ENCODE results near the gene RNF207.

RNF207 gene

DNA sequence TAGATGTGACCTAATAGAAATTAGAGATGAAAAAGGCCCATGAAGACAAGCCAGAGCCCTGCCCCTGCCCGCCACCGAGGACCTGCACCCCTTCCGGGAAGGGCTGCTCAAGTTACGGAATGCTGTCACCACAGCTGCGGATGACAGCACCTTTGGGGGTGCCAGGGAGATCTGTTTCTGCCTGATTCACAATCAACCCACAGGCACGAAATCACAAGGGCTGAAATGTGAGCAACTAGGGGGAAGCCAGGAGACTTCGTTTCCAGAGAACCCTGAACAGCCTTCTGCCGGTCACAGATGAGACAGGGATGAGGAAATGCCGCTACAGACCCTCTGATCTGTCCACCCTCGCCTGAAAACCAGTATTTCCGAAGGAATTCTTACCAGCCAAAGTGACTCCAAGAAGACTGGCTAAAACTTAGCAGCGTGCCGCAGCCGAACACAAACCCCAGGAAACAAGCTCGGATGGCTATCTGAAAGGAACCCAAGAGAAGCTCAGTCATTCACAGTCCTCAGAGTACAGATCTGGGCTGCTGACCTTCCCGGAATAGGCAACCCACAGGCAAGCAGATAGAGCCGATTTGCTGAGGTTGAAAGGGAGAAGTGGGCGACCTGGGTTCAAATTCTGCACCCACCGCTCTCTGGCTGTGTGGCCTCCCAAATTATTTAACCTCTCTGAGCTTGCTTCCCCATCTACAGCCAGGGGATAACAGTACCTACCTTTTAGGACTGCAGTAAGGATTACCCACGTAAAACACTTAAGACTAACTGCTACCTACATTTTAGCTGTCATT, 28.8 kb downstream of the RNF207 start:
- peak; percentile 42 for DNase-seq (ENCODE audit: low spot score)

DNA sequence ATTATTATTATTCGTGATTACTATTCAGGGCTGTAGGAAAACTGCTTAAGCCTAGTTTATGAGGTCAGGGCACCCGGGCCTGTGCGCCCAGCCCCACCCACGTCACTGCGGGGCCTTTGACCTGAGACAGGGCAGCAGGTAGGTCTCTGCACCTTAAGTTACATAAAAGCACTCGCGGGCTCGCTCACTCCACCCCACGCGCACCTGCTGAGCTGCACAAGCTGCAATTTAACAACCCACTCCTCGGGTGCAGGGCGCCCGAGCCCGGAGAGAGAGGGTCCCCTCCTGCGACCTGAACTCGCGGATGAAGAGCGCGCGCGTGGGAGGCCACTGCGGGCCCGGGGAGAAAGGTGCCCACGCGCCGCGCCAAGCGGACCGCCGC, 29.4 kb downstream of the RNF207 start:
- DNase-seq (ENCODE audit: low spot score): no peak

DNA sequence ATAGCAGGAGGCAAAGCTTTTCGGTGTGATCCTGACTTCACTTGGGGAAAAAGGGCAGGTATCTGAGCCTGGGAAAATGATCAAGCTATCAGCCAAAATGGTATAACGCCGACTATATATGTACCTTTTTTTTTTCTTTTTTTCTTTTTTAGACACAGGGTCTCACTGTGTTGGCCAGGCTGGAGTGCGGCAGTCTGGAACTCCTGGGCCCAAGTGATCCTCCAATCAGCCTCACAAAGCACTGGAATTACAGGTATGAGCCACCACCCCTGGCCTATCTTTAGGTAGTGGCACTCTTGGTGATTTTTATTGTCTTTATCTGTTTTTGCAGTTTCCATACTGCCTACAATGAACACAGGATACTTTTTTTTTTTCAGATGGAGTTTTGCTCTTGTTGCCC, 31.2 kb downstream of the RNF207 start:
- no peak for DNase-seq (ENCODE audit: low spot score)

DNA sequence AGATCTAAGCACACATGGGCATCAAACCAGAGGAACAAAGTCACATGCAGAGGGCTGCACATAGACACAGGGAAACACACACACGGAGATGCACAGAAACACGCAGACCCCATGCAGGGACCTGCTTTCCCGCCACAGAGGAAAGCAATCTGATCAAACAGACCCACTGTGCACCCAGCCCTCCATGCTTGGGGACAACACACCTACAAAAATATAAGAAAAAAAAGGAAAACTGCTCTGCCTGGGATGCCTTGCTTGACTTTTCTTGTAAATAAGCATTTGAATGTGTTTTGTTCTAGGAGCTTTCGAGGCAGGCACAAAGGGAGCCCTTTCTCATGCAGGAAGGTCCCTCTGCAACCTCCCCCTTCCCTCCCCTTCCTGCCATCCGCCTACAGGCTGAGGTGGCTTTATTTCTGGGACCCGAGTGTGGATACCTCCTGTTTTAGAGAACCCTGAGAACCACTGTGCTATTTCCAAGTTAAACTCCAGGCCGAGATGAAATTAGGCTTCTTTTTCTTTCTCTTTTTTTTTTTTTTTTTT, 33.4 kb downstream of the RNF207 start:
- DNase-seq (ENCODE audit: low spot score): no peak

- DNase-seq (ENCODE audit: low spot score): no peak
These were observed 34.2 kb downstream of the RNF207 start for GRCh38 chr1:6239950-6240768.

DNA sequence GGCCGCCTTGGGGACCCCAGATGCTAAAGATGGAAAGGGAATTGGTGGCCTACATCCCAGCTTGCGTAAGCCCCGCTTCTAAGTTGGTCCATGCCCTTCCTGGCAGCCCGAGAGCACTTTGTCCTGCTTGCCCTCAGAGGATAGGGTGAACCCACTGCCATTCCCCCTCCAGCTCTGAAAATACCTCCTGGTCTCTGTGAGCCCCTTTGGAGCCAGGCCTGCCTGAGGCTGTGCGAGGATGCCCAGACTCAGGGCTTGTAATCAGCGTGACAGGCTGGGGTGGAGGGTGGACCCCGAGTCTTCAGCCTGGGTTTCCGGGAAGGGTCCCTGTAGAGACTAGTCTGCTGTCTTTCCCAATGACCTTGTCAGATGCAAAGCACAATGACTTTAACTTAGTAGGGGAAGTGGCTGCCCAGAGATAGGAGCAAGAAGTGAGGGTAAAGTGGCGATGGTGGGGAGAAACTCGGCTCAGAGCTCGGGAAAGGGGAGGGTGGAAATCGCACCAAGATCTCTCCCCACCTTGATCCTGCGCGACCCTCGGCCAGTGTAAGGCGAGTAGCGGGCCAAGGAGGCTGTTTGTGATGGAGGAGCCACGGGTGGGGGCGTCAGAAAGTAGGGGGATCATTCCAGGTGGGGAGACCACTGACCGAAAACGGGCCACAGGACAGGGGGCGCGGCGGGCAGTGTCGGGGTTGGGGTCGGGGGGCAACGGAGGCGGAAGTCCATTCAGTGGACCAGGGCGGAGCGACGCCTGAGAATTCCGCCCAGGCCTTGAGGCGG, 35.4 kb downstream of the RNF207 start:
- DNase-seq (ENCODE audit: low spot score): no peak

DNA sequence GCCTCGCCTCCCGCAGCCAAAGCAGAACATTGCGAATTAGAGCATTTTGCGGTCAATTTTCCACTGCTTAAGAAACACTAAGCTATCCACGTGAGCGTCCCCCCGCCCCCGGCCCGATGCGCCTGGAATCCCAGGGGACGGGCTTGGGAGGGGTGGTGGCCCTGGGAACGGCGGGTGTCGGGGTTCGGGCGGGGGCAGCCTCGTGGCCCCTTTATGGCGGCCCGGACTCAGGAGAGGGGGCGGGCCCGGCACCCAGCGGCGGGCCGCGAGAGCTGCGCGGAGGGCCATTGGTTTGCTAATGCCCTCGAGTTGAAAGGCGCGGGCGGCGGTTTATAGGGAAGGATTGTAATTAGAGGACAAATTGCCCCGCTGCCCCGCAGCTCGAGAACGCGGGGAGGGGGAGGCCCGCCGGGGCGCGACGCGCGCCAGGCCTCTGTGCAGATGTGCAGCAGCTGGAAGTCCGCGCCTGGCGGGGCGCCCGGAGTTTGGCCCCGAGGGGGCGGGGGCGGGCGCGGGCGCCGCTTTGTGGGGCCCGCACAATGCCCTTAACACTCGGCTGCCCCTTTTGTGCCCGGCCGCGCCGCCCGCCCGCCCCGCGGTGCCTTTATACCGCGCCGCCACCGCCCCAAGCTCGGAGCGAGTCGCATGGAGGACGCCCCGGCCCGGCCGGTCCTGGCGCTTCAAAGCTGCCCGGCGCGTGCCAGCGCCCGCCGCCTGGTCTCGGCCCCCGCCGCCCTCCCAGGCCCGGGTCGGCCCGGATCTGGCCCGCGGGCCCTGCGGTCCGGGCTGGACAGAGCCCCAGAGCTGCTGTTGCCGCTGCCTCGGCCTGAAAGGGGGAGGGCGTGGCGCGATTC, 36.2 kb downstream of the RNF207 start:
- DNase-seq (ENCODE audit: low spot score): no peak

DNA sequence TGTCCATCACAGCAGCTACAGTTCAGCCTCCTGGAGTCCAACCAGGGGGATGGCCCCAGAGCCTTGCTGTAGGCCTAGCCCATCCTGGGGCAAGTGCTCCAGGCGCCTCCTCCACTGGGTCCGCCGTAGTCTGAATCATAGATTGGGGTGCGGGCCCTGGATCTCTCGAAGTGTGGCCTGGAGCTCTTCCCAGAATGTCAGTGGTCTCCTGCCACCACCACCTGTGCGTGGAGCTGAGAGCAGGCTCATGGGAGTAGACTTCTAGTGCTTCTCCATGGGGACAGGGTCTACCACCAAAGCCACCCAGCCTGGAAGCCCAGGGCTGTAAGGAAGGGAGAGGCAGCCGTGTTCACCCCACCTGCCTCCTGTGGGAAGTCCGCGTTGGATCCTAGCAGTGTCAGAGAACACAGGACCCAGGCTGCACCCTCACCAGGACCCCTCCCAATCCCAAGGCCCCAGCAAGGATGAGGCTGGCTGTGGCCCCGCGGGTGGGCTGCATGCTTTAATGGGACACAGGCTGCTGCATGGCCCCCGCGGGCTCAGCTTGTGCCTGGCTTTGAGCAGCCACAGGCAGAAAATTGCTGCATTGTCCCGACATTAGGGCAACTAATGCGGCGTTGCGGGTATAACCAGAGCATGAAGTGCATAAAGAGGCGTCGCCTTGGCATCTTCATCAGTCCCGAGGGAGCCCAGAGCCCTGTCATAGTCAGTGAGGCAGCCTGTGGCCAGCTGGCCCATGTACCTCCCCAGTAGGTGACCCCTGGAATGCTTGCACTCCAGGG, 37.3 kb downstream of the RNF207 start:
- DNase-seq (ENCODE audit: low spot score): no peak

- DNase-seq (ENCODE audit: low spot score): no peak
These were observed 38.1 kb downstream of the RNF207 start, which contains the start of gene HES3 for GRCh38 chr1:6243993-6244392. TSS of gene HES3 (plus strand) at chr1:6244179. CDS start at chr1:6244366, 187 bp downstream.

- DNase-seq (ENCODE audit: low spot score): no peak
These were observed 38.6 kb downstream of the RNF207 start for GRCh38 chr1:6244401-6245049.

- DNase-seq (ENCODE audit: low spot score): peak; percentile 74
These were observed 39.4 kb downstream of the RNF207 start for GRCh38 chr1:6245086-6245868.

- no peak for DNase-seq (ENCODE audit: low spot score)
These were observed 40.1 kb downstream of the RNF207 start for GRCh38 chr1:6245869-6246496.

DNA sequence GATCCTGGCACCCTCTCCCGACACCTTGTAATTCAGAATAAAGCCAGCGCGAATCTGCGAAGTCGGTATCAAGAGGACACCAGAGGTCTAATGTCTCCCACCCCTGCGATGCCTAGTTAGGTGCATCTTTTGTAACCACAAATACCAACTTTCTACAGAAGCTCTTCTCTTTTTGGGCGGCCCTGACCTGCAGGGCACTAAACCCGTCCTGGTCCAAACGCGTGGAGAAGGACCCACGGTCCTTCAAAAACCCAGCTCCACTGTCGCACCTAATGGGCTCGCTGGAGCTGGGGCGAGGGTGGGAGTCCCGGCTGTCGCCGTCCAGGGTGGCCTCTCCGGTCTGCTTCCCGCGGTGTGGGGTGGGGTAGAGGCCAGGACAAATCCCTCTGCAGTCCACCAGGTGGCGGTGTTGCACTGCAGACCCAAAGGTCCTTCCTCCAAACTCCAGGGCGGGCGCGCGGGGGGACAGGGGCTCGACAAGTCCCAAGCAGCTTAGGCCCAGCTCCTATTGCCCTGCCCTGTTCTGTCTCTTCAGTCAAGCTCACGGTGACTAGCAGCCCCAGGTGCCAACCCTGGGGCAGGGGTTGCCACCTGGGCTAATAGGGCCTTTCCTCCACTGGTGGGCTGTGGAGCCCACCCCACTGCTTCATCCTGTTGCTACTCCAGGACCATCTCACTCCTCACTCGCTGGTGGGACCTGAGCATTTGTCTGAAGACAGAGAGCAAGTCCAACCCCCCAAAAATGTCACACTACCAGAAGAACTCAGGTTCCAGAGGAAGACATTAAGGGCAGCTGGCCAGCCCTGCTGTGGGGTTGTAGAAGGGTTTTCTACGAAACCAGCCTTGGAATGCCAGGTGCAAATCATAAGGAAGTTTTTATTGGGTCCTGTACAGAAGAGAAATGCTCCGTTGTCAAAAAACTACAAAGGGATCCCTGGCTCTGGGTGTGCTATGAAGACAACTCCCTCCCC, 40.9 kb downstream of the RNF207 start:
- peak; percentile 75 for DNase-seq (ENCODE audit: low spot score)

DNA sequence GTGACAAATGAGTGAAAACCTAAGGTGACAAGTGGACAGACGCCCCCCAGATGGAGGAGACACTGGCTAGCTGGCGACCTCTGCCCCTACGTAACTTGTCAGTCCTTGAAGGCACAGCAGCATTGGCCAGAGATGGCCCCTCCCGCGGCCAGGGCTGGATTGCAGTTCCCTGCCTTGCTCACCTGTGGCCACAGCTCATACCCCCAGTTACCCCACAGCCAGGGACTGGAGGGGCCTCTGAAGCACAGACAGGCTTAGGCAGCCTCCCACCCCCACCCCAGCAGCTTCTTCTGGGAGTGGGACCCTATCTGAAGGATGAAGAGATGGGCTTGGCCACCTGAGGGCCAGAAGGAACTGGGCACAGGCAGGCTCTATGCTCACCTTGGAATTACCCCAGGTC, 41.7 kb downstream of the RNF207 start:
- DNase-seq (ENCODE audit: low spot score): no peak

DNA sequence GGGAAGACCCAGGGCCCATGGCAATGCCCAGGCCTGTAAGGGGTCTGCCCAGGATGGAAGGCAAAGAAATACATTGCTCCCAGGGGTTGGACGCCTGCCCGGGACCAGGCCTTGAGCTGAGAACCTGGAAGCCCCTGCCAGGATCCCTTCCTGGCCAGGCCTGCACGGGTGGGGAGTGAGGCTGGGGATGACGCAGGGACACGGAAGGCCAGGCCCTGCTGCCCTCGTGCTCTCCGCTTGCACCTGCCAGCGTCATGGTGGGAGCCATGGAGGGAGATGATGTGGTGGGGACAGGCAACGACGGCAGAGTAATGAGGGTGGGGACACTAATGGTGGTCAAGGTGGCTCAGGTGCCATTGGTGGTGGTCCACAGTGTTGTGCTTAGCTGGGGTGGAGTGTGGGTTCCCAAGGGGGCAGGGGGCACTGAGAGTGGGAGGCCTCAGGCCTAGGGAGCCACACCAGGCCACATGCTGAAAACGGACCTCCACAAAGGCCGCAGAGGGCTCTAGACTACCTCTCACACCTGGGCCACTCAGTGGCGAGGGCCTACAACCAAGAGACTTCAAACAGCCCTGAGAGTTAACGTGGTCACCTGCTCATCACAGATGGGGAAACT, 42.4 kb downstream of the RNF207 start:
- DNase-seq (ENCODE audit: low spot score): no peak

DNA sequence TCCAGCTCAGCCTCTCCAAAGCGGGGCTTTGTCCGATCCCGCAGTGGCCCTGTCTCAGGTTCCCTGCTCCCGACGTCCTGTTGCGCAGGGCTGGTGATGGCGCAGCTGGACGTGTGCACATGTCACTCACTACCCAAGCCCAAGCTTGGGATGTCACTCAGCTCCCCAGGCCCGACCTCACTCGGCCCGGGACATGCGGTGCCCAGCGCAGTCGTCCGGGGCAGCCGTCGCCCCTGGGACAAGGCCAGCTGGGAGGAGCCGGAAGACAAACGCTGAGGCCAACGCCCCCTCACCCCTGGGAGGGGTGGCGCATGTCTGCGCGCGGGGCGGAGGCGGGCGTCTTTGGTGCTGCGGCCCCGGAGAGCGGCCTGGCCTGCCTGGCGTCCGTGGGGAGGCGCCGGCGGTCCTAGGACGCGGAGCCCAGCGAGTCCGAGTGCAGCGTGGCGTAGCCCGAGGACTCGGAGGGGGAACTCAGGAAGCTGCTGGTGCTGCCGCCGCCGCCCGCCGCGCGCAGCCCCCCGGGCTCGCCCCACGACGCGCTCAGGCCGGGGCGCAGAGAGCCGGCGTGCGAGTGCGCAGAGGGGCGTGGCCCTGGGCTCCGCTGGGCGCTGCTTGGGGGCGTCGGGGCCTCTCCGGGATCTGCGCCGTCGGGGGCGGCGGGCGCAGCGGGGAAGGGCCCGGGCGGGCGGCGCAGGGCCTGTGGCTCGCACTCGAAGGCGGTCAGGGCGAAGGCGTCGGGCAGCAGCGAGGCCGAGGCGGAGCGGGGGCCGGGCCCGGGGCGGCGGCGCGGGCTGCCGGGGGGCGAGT, 43.2 kb downstream of the RNF207 start:
- DNase-seq (ENCODE audit: low spot score): no peak

Measured in SW480 (cell line).